ENCODE measurements around the gene MON1B. TPM values are rescaled to one million over a fixed set of nuclear protein-coding genes. Genes with fewer than 3 reads are reported as not detected.

Gene MON1B
- total RNA-seq, 2 donors from 2014 or later: 43.6 to 45.7 TPM

- no peaks in the 10 kb centered on the region for H3K36me3 ChIP-seq (ENCODE audit: control insufficient read depth, insufficient read depth, low read length)
- H3K27me3 ChIP-seq (ENCODE audit: control insufficient read depth, insufficient read depth, low read length, poor library complexity, severe bottlenecking): no peaks in the 10 kb centered on the region
- Mint-ChIP-seq H3K4me3 (no peak overlapping the region), H3K9me3 (peaks cover 2% of the 10 kb centered on the region), H3K27ac (no peak overlapping the region), H3K4me1 (no peaks in the 10 kb centered on the region), H3K27me3 (ENCODE audit: insufficient read depth) (peaks cover 16% of the 10 kb centered on the region), H3K36me3 (ENCODE audit: low read depth) (no peaks in the 10 kb centered on the region)
- no peak for DNase-seq
- TF ChIP-seq CTCF (conservative IDR thresholded peaks at IDR 0.05): no peak
- no peaks in the 10 kb centered on the region for H3K9me3 ChIP-seq (ENCODE audit: control insufficient read depth, low read length)
- H3K4me3 ChIP-seq (ENCODE audit: low read length): no peak overlapping the region
- 96 to 100% methylated on average over 3 to 4 of the region's 4 CpGs for WGBS, 2 experiments (ENCODE audit: insufficient coverage in 1 of 2, insufficient read length in 1 of 2)
- H3K4me1 ChIP-seq (ENCODE audit: control insufficient read depth, insufficient read depth, low read length): no peaks in the 10 kb centered on the region
- no peak overlapping the region for H3K27ac ChIP-seq (ENCODE audit: low read depth, low read length)
- no peak overlapping the region for H3K9ac ChIP-seq (ENCODE audit: extremely low read depth, low read length, poor library complexity, severe bottlenecking)
Observed at GRCh38 chr16:77250400-77250799, 59.4 kb downstream of the MON1B start.

Other genes starting within 250 kb of the MON1B start
- 10 to 100 TPM; 13.6 to 19.9 TPM for gene SYCE1L, start 8.2 kb downstream of the MON1B start, total RNA-seq
- gene ADAMTS18, start 243.8 kb downstream of the MON1B start, total RNA-seq: 10 to 100 TPM in 1 of 2 donors, 1 to 10 TPM in 1; 7.9 to 12.4 TPM